NCI-H748 (cell line): ENCODE data around the gene FANCF.
A peak's percentile ranks its signal among the peaks of the same experiment; 100 is the strongest.

ENCODE experiments used
- DNase-seq: peaks from one replicate; lab custom pipeline; 2025; ENCODE audit not compliant: unreplicated experiment; lab: John Stamatoyannopoulos, UW

The FANCF gene

GRCh38 chr11:22626573-22627239 is 1.1 kb upstream of the FANCF start:
- DNase-seq = no peak

- DNase-seq = peak; percentile 88
Measured at GRCh38 chr11:22624742-22625447, 728 bp downstream of the FANCF start.

GRCh38 chr11:22617868-22618267 is 7.8 kb downstream of the FANCF start:
- no peak for DNase-seq

- DNase-seq = no peak
Measured at GRCh38 chr11:22603933-22604332, 21.7 kb downstream of the FANCF start.

GRCh38 chr11:22602504-22602903 is 23.1 kb downstream of the FANCF start:
- DNase-seq = no peak

- no peak for DNase-seq
Measured at GRCh38 chr11:22599458-22599857, 26.2 kb downstream of the FANCF start.

GRCh38 chr11:22597062-22597461 is 28.6 kb downstream of the FANCF start:
- no peak for DNase-seq

- no peak for DNase-seq
Measured at GRCh38 chr11:22584976-22585375, 40.6 kb downstream of the FANCF start.

GRCh38 chr11:22583963-22584492 is 41.6 kb downstream of the FANCF start:
- DNase-seq = peak; percentile 4

- DNase-seq = no peak
Measured at GRCh38 chr11:22582151-22582410, 43.5 kb downstream of the FANCF start.

GRCh38 chr11:22581354-22582150 is 44.1 kb downstream of the FANCF start:
- no peak for DNase-seq

- no peak for DNase-seq
Measured at GRCh38 chr11:22577854-22578253, 47.8 kb downstream of the FANCF start.
